Stimulated activated CD4-positive, alpha-beta T cell treated with anti-CD3 and anti-CD28 coated beads, TNF-alpha, amount 100 ng/mL, for 24 hours (primary cell): ENCODE measurements around the gene PLXNA2.

ENCODE experiments used
- DNase-seq, 3 experiments: peaks; one replicate each; pipeline ENCODE4 v3.0.0-alpha.2; 2020; ENCODE audit warnings: low read depth in 3 of 3

PLXNA2 gene

GRCh38 chr1:208015255-208015654, 228.9 kb downstream of the PLXNA2 start:
- no peak for DNase-seq

GRCh38 chr1:208013210-208013609, 231.0 kb downstream of the PLXNA2 start:
- no peak for DNase-seq

DNA sequence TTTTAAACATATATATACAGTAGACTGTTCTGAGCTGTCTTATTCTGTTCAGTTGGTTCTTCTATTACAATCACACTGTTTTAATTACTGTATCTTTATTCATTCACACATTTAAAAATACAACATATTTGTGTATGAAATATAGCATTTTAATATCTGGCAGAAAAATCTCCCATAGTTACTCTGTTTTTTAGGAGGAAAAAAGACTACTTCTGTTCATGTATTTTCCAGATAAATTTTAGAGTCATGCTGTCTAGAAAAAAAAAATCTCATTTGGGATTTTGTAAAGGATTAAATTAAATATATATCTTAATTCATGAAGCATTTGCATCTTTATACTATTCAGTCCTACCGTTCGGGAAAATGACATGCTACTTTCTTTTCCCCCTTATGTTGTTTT, 231.5 kb downstream of the PLXNA2 start:
- DNase-seq, result no peak

- DNase-seq, result no peak
Observed at GRCh38 chr1:208010487-208011071, 233.6 kb downstream of the PLXNA2 start.

DNA sequence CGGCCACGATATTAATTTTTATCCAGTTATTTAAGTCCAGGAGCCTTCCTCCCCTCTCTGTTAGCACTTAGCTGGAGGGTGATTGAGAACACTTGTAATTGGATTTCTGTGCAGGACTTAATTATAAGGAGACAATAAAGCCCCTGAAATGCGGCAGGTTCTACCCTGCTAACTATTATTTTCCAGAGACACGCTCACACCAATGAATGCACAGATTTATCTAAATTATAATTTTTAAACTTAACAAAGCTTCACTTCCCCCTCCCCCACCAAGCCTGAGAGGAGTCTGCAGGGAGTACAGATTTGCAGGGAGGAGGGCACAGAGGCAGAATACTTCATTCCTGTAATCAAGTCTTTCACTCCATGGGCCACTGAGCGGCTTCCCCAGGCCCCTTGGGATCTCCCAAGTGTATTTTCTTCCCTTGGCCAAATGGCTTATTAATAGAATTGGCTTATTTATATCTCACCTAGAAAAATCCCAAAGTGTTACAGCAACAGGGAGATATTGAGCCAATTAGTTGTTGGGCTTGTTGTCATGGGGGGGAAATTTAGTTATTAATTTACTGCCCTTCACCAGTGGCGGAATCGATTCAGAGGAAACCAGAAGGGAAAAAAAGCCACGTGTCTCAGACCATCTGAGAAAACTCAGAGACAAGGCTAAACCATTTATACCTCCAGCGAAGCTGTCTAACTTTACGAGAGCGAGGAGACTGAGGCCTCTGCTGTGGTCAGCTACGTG, 234.3 kb downstream of the PLXNA2 start:
- DNase-seq, result no peak

DNA sequence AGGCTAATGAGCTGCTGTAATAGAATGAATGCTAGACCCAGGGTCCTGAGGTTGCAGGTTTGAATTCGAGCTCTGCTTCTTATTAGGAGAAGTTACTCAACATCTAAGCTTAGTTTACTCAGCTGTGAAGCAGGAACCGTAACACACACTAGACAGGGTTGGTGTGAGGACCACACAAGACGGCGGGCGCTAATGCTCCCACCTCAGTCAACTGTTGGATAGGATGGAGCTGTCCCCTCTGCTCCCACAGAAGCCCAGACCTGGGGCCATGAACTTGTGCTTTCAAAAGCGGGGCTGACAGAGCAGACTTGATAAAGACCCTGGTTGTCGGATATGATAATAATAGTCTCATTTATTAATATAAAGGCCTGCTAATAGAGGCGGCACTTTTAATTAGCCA, 234.9 kb downstream of the PLXNA2 start:
- DNase-seq, result no peak

DNA sequence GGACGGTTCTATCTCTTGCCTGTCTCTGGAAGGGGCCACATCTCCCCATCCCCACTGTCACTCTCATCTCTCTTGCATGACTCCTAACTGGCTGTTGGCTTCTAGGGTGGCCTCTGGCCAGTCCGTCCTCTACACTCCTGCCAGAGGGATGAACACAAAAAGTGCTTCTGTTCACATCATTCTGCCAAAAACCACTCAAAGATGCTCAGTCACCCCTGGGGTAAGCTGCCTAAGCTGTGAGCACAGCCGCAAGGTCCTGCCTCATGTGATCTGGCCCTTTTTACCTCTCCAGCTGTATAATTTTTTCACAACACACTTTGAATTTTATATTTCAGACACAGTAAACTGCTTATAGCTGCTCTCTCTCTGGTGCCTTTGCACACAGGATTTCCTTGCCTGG, 235.7 kb downstream of the PLXNA2 start:
- no peak for DNase-seq

GRCh38 chr1:208007938-208008342, 236.2 kb downstream of the PLXNA2 start:
- DNase-seq, result no peak

DNA sequence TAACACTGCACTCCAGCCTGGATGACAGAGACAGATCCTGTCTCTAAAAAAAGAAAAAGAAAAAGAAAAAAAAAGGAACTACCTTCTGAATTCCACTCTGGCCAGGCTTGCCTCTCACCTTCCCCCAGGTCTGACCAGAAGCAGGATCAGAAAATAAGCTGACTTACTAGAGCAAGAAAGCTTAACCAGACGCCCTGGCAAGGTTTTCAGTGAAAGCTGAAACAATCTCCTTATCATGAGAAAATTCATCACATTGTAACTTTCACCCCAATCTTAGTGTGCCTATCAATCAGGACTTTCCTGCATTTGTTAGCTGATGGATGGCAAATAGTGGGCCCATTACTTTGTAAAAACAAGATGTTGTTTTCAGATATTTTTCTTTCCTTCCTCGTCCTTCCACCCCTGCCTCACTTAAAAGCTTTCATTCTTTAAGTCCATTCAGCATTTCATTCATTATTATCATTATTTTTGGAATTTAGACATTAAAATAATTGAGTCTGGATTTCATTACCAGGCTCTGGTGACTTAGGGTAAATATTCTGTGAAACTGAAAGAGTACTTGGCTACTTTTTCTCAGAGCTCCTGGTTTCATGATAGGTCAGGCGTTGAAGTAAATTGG, 236.8 kb downstream of the PLXNA2 start:
- no peak for DNase-seq

DNA sequence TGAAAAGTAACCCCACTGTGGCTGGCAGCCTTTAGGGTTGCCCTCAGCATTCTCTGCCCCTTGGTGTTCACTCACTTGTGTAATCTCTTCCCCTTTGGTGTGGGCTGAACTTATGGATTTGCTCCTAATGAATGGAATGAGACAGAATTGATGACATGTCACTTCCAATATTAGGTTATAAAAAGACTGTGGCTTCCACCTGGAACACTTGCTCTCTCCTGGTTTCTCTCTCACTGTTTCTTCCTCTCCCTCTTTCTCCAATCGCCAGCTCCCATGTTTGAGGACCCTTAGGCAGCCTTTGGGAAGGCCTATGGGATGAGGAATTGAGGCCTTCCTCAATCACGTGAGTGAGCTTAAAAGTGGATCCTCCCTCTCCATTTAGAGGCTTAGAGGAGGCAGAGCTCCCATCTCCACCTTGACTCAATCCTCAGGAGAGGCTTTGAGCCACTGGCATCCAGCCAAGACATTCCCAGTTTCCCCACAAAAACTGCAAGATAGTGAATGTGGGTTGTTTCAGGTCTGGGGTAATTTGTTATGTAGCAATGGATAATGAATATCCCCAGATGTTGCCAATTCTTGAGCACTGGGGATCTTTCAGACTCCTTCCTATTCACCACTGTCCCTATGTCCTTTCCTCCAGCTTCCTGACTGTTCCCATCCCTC, 237.8 kb downstream of the PLXNA2 start:
- DNase-seq, result no peak

- no peak for DNase-seq
Observed at GRCh38 chr1:208004851-208005250, 239.3 kb downstream of the PLXNA2 start.

GRCh38 chr1:208003241-208003640, 240.9 kb downstream of the PLXNA2 start:
- DNase-seq, result no peak

DNA sequence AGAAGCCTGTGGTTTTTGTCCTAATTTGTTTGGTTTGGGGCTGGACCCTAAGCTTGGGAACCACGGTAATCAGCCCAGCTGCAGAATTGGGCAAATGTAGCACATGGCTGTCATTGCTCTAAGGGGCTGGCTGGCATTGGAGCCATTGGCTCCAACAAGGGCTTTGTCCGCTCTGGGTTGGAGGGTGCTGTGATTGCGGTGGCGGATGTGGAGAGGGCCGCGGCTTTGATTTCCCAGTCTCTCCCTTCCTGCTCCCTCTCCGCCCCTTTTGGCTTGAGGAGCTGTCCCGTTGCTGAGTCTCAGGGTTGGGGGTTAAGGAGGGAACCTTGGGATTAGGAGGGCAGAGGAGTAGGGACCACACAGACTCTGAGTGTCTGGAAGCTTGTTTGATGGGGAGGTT, 241.5 kb downstream of the PLXNA2 start:
- no peak for DNase-seq

GRCh38 chr1:208002078-208002477, 242.1 kb downstream of the PLXNA2 start:
- DNase-seq, result no peak

DNA sequence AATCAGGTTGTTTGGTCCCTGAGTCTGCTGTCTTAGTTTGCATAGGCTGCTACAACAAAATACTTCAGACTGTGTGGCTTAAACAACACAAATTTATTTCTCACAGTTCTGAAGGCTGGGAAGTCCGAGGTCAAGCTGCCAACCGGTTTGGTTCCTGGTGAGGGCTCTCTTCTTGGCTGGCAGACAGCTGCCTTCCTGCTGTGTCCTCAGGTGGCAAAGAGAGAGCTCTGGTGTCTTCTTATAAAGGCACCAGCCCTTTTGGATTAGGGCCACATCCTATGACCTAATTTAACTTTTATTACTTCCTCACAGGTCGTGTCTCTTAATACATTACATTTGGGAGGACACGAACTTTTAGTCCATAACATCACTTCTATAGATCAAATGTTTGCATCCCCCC, 243.7 kb downstream of the PLXNA2 start:
- DNase-seq, result no peak

GRCh38 chr1:207999972-208000371, 244.2 kb downstream of the PLXNA2 start:
- DNase-seq, result no peak

- no peak for DNase-seq
Observed at GRCh38 chr1:207999274-207999915, 244.8 kb downstream of the PLXNA2 start.

DNA sequence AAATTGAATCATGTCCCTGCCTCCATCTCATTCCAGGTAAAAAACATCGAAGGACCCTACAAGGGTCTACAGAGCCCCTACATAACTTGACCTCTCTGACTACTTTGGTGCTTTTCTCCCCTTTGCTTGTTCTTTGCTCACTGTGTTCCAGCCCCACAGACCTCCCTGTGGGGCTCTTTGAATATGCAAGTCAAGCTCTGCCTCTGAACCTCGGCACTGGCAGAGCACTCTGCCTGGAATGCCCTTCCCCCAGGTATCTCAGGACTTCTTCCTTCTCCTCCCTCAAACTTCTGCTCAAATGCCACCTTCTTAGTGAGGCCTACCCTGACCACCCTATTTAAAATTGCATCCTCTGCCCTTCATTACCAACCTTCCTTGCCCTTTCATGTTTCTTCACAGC, 245.5 kb downstream of the PLXNA2 start:
- no peak for DNase-seq

DNA sequence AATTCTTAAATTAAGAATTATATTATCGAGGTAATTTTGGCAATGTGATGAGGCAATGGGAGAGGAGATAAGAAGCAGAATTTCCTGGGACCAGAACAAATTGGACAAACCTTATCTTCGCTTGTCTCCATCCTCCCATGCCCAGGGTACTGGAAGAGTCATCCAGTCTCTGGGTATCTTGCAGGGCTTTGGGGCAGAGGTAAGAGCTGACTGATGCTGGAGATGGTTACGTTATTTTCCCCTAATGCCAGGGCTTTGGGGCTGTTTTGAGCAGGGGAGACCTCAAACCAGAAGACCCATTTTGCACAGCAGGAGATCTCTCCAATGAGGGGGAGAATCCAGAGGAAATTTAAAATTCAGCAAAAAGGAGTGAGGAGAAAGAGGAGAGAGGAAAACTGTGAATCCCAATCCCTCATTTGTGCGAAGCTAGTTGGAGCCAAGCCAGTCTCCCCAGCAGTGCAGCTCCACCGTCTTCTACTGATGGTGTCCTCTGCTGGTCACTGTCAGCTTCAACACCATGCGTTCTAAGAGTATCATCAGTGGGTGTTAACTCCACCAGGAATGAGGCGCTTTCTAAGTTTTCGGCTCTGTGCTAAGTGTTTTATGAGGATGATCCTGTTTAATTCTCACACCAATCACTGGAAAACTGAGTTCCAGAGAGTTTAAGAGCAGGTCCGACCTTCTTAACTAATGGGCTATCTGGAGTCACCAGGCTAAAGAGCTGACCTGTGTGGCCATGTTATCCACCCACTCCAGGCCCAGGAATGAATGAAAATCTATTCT, 246.5 kb downstream of the PLXNA2 start:
- DNase-seq, result peak; percentile 8 to 37 (median 28)

DNA sequence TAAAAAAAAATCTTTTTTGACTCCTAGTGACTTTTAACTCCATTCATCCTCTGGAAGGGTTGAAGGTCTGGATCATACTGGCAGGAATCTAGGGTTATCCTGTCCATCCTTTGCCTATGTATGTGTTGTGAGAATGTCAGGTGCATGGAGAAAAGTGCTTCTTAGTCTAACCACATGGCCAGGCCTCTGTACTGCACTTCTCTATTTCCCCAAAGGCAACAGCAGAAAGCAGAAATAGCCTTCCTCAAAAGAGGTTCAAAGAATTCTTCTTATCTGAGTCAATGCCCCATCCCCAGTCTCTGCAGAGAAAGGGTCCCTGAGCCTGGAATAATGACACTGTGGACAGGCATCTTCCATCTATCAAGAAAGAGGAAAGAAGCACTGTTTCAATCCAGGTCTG, 247.5 kb downstream of the PLXNA2 start:
- DNase-seq, result no peak

- no peak for DNase-seq
Observed at GRCh38 chr1:207995576-207995975, 248.6 kb downstream of the PLXNA2 start.
